Muscle of leg (tissue), 11 donors: ENCODE data around the gene UST. TPM values are rescaled to one million over a fixed set of nuclear protein-coding genes. Genes with fewer than 3 reads are reported as not detected.

Source experiments
- DNase-seq: peaks from one replicate; pipeline ENCODE4 v3.0.0; 2013
- H3K27ac ChIP-seq: one replicate; pipeline ENCODE4 v1.5.1; 2013; ENCODE audit warnings: mild to moderate bottlenecking, low read length, control low read depth
- H3K27me3 ChIP-seq: one replicate; pipeline ENCODE4 v1.6.1; 2013; ENCODE audit warnings: low read length; ENCODE audit not compliant: control insufficient read depth, insufficient read depth
- H3K36me3 ChIP-seq: one replicate; pipeline ENCODE4 v1.6.1; 2013; ENCODE audit warnings: low read length; ENCODE audit not compliant: control insufficient read depth, insufficient read depth
- H3K4me1 ChIP-seq: one replicate; pipeline ENCODE4 v1.6.1; 2013; ENCODE audit warnings: low read length; ENCODE audit not compliant: control insufficient read depth, insufficient read depth
- H3K4me3 ChIP-seq: one replicate; pipeline ENCODE4 v1.5.1; 2013; ENCODE audit warnings: low read length, control low read depth
- H3K9me3 ChIP-seq: replicated peaks from 2 replicates; pipeline ENCODE4 v1.6.1; 2013; ENCODE audit warnings: low read depth, low read length; ENCODE audit not compliant: control insufficient read depth
- WGBS: methylation state at CpG from one replicate; pipeline ENCODE4 v1.1.5; 2013; ENCODE audit warnings: missing lambda C conversion rate; ENCODE audit not compliant: insufficient coverage; 5-methylcytosine and 5-hydroxymethylcytosine counted together
- polyA plus RNA-seq, 8 donors: library from polyadenylated mRNA; unstranded; fragments of 120-200 nt; gene quantifications; one replicate each; pipeline versions ENCODE4 v1.2.1 to v1.2.3, GENCODE V29; 2013; ENCODE audit warnings: inconsistent platforms in 1 of 8, low replicate concordance in 1 of 8; ENCODE audit not compliant: insufficient read length in 8 of 8, insufficient read depth in 1 of 8
- total RNA-seq: library from RNA; stranded (reverse); fragments of 120-200 nt; gene quantifications from one replicate; pipeline ENCODE4 v1.2.4, GENCODE V29; 2013

The UST gene
- total and polyA plus RNA-seq, 9 donors = 5.0 to 15.6 (median 9.3) TPM

DNA sequence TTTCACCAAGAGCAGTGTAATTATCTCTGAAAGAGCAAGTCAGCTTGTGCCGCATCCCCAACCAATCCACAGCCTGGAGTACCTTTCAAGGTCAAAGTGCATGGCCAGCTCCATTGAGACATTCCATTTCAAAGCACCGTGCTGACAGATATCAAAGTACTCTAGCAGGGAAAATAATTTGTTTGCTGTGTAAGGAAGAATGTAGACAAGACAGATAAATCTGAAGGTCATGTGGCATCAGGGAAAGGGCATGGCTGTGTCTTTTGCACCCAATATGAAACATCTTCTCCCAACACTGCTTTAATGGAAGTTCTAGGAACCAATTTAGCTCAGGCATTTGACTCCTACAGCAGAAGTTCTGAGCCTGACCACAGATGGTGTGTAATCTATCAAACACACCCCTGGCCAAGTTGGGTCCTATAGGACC lies 328.0 kb downstream of the UST start:
- Histone ChIP-seq H3K27ac (no peak overlapping the region), H3K9me3 (no peaks in the 10 kb centered on the region), H3K36me3 (peaks cover 7% of the 10 kb centered on the region), H3K27me3 (no peaks in the 10 kb centered on the region), H3K4me3 (no peak overlapping the region), H3K4me1 (peaks cover 4% of the 10 kb centered on the region)
- DNase-seq = no peak
- WGBS = no CpG with 5 or more reads among the region's 2 CpGs

- Histone ChIP-seq H3K9me3 (no peaks in the 10 kb centered on the region), H3K4me3 (no peak overlapping the region), H3K27me3 (no peaks in the 10 kb centered on the region), H3K4me1 (peaks cover 14% of the 10 kb centered on the region), H3K36me3 (peaks cover 7% of the 10 kb centered on the region), H3K27ac (no peak overlapping the region)
- DNase-seq = peak; percentile 23
- WGBS = 43% methylated on average over 3 of the region's 6 CpGs
Observed at GRCh38 chr6:149075616-149076354, 329.0 kb downstream of the UST start.

- 83% methylated on average over 1 of the region's 2 CpGs for WGBS
- H3K4me1 ChIP-seq = peaks cover 15% of the 10 kb centered on the region
Observed at GRCh38 chr6:149076355-149076734, 329.5 kb downstream of the UST start.

GRCh38 chr6:149077208-149077607 lies 330.4 kb downstream of the UST start:
- no CpG with 5 or more reads among the region's 6 CpGs for WGBS
- no peaks in the 10 kb centered on the region for H3K27me3 ChIP-seq
- no peak for DNase-seq
- peaks cover 15% of the 10 kb centered on the region for H3K4me1 ChIP-seq
- no peak overlapping the region for H3K27ac ChIP-seq
- no peak overlapping the region for H3K4me3 ChIP-seq
- peaks cover 7% of the 10 kb centered on the region for H3K36me3 ChIP-seq
- no peaks in the 10 kb centered on the region for H3K9me3 ChIP-seq

More at GRCh38 chr6:149076355-149076734, 329.5 kb downstream of the UST start:
- Histone ChIP-seq H3K36me3 (peaks cover 7% of the 10 kb centered on the region), H3K9me3 (no peaks in the 10 kb centered on the region), H3K4me3 (no peak overlapping the region), H3K27ac (no peak overlapping the region), H3K27me3 (no peaks in the 10 kb centered on the region)
- no peak for DNase-seq

DNA sequence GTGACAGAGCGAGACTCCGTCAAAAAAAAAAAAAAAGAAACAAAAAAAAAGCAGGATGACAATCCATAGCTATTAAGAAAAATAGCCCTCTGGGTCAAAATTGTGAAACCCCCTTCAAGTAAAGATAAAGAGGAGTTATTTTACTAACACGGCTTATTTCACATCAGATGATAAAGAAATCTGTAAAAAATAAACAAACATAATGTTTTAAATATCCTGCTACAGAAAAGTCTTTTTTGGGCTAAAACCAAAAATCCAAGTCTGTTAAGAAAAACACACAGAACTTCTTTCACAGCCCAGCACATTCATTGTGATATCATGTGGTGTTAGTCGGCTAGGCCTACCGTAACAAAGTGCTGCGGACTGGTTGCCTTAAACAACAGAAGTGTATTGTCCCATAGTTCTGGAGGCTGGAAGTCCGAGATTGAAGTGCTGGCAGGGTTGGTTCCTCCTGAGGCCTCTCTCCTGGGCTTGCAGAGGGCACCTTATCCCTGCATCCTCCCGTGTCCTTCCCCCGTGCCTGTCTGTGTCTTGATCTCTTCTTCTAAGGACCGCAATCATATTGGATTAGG lies 331.5 kb downstream of the UST start:
- Histone ChIP-seq H3K36me3 (peaks cover 7% of the 10 kb centered on the region), H3K9me3 (no peaks in the 10 kb centered on the region), H3K4me1 (peaks cover 15% of the 10 kb centered on the region), H3K27me3 (no peaks in the 10 kb centered on the region), H3K4me3 (no peak overlapping the region), H3K27ac (no peak overlapping the region)
- no peak for DNase-seq
- 98% methylated on average over 5 of the region's 10 CpGs for WGBS

GRCh38 chr6:149079456-149079855 lies 332.6 kb downstream of the UST start:
- peak; percentile 18 for DNase-seq
- WGBS = no CpG with 5 or more reads among the region's 2 CpGs
- no peaks in the 10 kb centered on the region for H3K9me3 ChIP-seq
- no peak overlapping the region for H3K4me3 ChIP-seq
- H3K4me1 ChIP-seq = peaks cover 15% of the 10 kb centered on the region
- H3K27me3 ChIP-seq = no peaks in the 10 kb centered on the region
- peak overlapping the region; percentile 76 for H3K27ac ChIP-seq
- peaks cover 7% of the 10 kb centered on the region for H3K36me3 ChIP-seq

DNA sequence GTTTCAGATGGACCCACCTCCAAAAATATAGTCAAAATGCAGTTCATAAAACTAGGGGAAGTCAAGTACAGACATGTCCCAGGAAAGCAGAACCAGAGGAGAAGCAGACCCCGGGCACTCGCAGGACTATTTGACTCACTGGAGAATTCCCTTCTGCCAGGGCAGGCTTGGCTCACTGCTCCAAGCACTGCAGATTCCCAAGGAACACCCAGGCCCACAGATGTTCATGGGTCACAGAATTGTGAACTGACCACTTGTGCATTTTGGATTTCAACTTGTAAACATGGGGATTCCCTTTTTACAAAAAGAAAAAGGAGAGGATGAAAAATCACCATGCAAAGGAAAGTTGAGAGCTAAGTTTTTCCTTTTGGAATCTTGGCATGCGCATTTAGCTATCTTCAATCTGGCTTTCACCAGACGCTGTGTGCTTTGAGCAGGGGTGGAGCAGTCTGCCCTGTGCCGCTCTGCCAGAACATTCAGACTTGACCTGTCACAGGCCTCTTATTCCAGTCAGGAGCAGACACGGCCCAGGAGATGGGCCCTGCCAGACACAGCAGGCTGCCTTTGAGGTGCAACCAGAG lies 333.2 kb downstream of the UST start:
- Histone ChIP-seq H3K36me3 (peaks cover 7% of the 10 kb centered on the region), H3K27ac (peak overlapping the region; percentile 76), H3K9me3 (no peaks in the 10 kb centered on the region), H3K4me1 (peaks cover 15% of the 10 kb centered on the region), H3K27me3 (no peaks in the 10 kb centered on the region), H3K4me3 (no peak overlapping the region)
- peak; percentile 88 for DNase-seq
- WGBS = 21% methylated on average over 5 of the region's 6 CpGs

DNA sequence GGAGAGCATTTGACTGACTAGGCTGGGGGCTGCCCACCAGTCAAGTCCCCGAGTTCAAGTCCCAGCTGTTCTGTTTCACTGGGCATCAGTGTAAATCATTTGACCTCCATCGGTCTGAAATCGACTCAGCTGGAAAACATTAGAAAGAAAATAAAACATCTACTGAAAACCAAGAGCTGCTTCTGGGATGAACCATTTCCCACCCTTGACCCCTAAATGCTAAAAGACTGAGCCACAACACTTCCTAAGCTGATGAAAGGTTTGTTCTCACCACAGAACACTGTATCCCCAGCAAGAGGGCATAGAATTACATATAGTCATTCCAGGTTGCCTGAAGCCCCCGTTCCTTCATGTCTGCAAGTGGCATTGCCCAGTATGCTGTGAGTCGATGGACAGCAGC lies 333.7 kb downstream of the UST start:
- DNase-seq = no peak
- 47% methylated on average over 3 of the region's 5 CpGs for whole genome bisulfite sequencing
- Histone ChIP-seq H3K4me1 (peaks cover 15% of the 10 kb centered on the region), H3K27me3 (no peaks in the 10 kb centered on the region), H3K27ac (peak overlapping the region; percentile 76), H3K4me3 (no peak overlapping the region), H3K36me3 (peaks cover 3% of the 10 kb centered on the region), H3K9me3 (no peaks in the 10 kb centered on the region)

DNA sequence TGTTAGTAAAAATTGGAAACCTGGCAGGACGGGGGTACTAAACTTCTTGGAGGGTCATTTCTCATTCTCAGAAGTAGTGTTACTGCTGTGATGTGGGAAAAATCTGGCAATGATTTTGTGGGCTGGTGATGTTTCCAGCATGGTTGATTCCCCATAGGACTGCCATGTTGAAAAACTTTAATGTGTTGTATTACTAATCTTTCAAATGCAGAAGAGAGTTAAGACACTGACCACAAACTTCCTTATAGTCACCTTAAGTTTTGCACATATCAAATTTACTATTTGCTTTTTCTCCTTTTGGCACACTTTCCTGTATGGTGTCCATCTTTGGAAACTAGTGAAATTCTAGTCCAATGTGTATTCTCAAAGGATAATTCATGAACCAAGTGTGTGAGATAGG lies 334.5 kb downstream of the UST start:
- DNase-seq = no peak
- H3K4me1 ChIP-seq = peaks cover 15% of the 10 kb centered on the region
- H3K27ac ChIP-seq = no peak overlapping the region
- no peaks in the 10 kb centered on the region for H3K27me3 ChIP-seq
- WGBS = 100% methylated on average over 1 of the region's 1 CpG
- H3K9me3 ChIP-seq = no peaks in the 10 kb centered on the region
- no peak overlapping the region for H3K4me3 ChIP-seq
- peaks cover 2% of the 10 kb centered on the region for H3K36me3 ChIP-seq

DNA sequence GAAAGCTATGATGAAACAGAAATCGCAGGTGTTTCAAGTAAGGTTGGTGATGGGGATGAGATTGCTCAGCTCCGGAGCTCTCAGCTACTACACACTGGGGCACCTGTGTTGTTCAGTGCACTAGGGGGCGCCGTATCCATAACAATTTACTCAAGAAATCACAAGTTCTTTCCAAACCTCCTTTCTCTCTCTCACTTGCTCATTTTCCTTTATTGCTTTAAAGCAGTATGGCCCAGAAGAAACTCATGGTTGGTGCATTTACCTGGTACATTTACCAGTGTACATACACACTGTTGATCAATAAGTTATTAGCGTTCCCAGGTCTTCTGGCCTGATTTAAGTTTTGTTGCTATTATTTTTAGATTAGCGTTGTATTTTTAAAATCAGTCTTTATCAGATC lies 335.5 kb downstream of the UST start:
- no peak overlapping the region for H3K4me3 ChIP-seq
- DNase-seq = peak; percentile 83
- H3K9me3 ChIP-seq = no peaks in the 10 kb centered on the region
- H3K36me3 ChIP-seq = no peaks in the 10 kb centered on the region
- H3K27ac ChIP-seq = no peak overlapping the region
- H3K27me3 ChIP-seq = no peaks in the 10 kb centered on the region
- peaks cover 15% of the 10 kb centered on the region for H3K4me1 ChIP-seq
- 0% methylated on average over 2 of the region's 6 CpGs for WGBS
